Neutrophil (primary cell): Measurements from ENCODE around the gene UROC1.

Experiments used
- H3K27ac ChIP-seq: fragments of 200-600 bp; sonication (generic); 2 replicates; pipeline ENCODE4 v1.5.1; 2016; ENCODE audit warnings: mild to moderate bottlenecking, moderate library complexity
- H3K27me3 ChIP-seq: fragments of 200-600 bp; sonication (generic); 2 replicates; pipeline ENCODE4 v1.6.0; 2016; ENCODE audit warnings: mild to moderate bottlenecking
- H3K36me3 ChIP-seq: fragments of 200-600 bp; sonication (generic); 2 replicates; pipeline ENCODE4 v1.5.1; 2017
- H3K4me1 ChIP-seq, 2 experiments: fragments of 200-600 bp in 1 of 2; sonication (generic) in 1 of 2; 1 replicate in 1 of 2; 2 replicates in 1 of 2; pipeline versions ENCODE4 v1.5.1 to v1.6.1; 2013 to 2016; ENCODE audit warnings: low read depth in 1 of 2, low read length in 1 of 2, mild to moderate bottlenecking in 1 of 2, moderate library complexity in 1 of 2; ENCODE audit not compliant: control insufficient read depth in 1 of 2, insufficient read depth in 1 of 2
- H3K4me3 ChIP-seq, 2 experiments: fragments of 200-600 bp in 1 of 2; sonication (generic) in 1 of 2; 1 replicate in 1 of 2; 2 replicates in 1 of 2; pipeline ENCODE4 v1.5.1; 2013 to 2016; ENCODE audit warnings: low read depth in 1 of 2, low read length in 1 of 2, mild to moderate bottlenecking in 1 of 2, moderate library complexity in 1 of 2
- H3K9me3 ChIP-seq: fragments of 200-600 bp; sonication (generic); 2 replicates; pipeline ENCODE4 v1.5.1; 2016
- CTCF ChIP-seq: fragments of 200-600 bp; sonication (generic); IDR thresholded peaks from 2 replicates; pipeline ENCODE4 v1.5.1; 2016; ENCODE audit warnings: antibody characterized with exemption

The UROC1 gene

DNA sequence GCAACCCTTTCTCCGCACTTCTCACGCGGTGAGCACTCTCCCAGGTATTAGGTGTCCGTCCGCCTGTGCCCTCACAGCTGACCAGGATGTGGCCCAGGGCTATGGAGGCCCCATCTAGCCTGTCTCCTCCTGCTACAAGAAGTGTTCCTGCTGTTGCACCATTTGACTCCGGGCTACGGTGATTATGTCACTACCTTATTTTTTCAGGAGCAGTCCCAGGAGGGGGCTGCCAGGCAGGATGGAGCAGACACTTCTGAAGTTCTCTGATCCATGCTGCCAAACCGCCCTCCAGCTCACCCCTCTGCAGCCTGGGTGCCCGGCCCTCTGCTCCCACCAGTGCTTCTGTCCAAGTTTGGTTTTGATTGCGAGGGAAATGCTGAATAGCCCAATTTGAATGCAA lies 78.8 kb downstream of the UROC1 start:
- no peak for TF ChIP-seq CTCF
- H3K9me3 ChIP-seq, result no peaks in the 10 kb centered on the region
- no peaks in the 10 kb centered on the region for H3K4me1 ChIP-seq
- no peaks in the 10 kb centered on the region for H3K27me3 ChIP-seq
- no peak overlapping the region for H3K27ac ChIP-seq
- no peak overlapping the region for H3K4me3 ChIP-seq
- peaks cover 100% of the 10 kb centered on the region for H3K36me3 ChIP-seq

DNA sequence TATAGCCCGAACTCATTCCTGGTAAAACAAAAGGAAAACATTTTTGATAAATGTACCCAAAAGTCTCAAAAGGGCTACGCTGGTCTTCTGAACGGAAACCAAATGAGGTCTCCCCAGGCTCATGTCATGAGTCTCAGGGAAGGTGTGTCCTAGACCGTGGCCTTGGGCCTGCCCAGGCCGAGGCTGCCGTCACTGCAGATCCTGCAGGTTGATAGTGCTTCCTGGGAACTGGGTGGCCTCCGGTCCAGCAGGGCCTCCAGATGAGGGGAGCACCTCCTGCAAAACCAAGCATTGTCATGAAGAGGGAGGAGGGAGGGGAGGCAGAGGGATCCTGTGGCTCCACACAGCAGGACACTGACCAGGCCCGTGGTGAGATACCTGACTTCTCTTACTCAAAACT lies 79.4 kb downstream of the UROC1 start:
- Histone ChIP-seq H3K9me3 (no peaks in the 10 kb centered on the region), H3K36me3 (peaks cover 100% of the 10 kb centered on the region), H3K4me1 (no peaks in the 10 kb centered on the region), H3K4me3 (no peak overlapping the region), H3K27ac (no peak overlapping the region), H3K27me3 (no peaks in the 10 kb centered on the region)
- no peak for TF ChIP-seq CTCF

- H3K27me3 ChIP-seq, result no peaks in the 10 kb centered on the region
- TF ChIP-seq CTCF, result no peak
- no peaks in the 10 kb centered on the region for H3K4me1 ChIP-seq
- no peak overlapping the region for H3K4me3 ChIP-seq
- no peak overlapping the region for H3K27ac ChIP-seq
- H3K9me3 ChIP-seq, result no peaks in the 10 kb centered on the region
- H3K36me3 ChIP-seq, result peaks cover 97% of the 10 kb centered on the region
Observed at GRCh38 chr3:126436826-126437717, 80.5 kb downstream of the UROC1 start.

GRCh38 chr3:126435456-126436315 lies 81.9 kb downstream of the UROC1 start:
- peaks cover 83% of the 10 kb centered on the region for H3K36me3 ChIP-seq
- no peak for TF ChIP-seq CTCF
- no peaks in the 10 kb centered on the region for H3K4me1 ChIP-seq
- H3K27me3 ChIP-seq, result no peaks in the 10 kb centered on the region
- H3K27ac ChIP-seq, result no peak overlapping the region
- no peaks in the 10 kb centered on the region for H3K9me3 ChIP-seq
- H3K4me3 ChIP-seq, result no peak overlapping the region

DNA sequence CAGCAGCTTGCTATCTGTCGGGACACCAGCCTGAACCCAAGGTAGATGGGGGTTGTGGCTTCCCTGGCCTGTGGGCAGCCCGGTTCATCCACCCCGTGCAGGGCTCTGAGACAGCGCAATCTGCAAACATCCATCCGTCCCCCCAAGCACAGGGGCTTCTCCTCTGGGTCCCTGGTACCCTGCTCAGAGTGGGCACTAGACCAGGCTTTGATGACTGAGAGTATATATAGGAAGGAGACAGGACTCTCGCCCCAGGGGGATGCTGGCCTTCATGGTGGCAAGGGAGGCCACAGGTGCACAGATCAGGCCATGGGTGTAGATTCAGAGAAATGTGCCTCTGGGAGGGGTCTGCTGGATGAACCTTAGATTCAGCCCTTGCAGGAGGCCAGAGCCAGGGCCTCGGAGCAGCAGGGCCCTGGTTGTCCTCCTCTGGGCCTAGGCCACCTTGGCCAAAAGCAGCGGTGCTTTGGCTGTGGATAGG lies 82.6 kb downstream of the UROC1 start:
- Histone ChIP-seq H3K4me3 (no peak overlapping the region), H3K4me1 (no peaks in the 10 kb centered on the region), H3K27ac (no peak overlapping the region), H3K36me3 (peaks cover 76% of the 10 kb centered on the region), H3K27me3 (no peaks in the 10 kb centered on the region), H3K9me3 (no peaks in the 10 kb centered on the region)
- TF ChIP-seq CTCF, result no peak
